HepG2 (cell line): ENCODE data around the gene CHADL. TPM values are rescaled to one million over a fixed set of nuclear protein-coding genes. Genes with fewer than 3 reads are reported as not detected.

Experiments used
- ASH2L ChIP-seq: fragments of 300-600, 200-600 bp; sonication (generic); IDR thresholded peaks from 2 replicates; pipeline ENCODE4 v1.7.0; 2017; ENCODE audit warnings: low read depth, mild to moderate bottlenecking, moderate library complexity, mixed read lengths, low read length; ENCODE audit not compliant: insufficient read length
- DMAP1 ChIP-seq: IDR thresholded peaks from 2 replicates; pipeline ENCODE4 v1.6.1; 2016
- GABPB1 ChIP-seq: IDR thresholded peaks from 2 replicates; pipeline ENCODE4 v1.6.1; 2016; ENCODE audit warnings: mild to moderate bottlenecking, missing genetic modification reagents, moderate library complexity, missing compliant biosample characterization
- GMEB2 ChIP-seq: IDR thresholded peaks from 2 replicates; pipeline ENCODE4 v1.6.1; 2016; ENCODE audit warnings: missing biosample characterization, missing genetic modification reagents, low read depth
- KAT8 ChIP-seq: IDR thresholded peaks from 2 replicates; pipeline ENCODE4 v1.6.1; 2016; ENCODE audit warnings: missing genetic modification reagents, missing compliant biosample characterization
- MAFK ChIP-seq, 2 experiments: IDR thresholded peaks in 1 of 2; conservative IDR thresholded peaks in 1 of 2; 2 replicates each; pipeline ENCODE4 v1.6.1; 2011; ENCODE audit warnings: improper control_type of control experiment in 2 of 2, low read length in 2 of 2
- MBNL3 ChIP-seq: fragments of 250-450 bp; sonication (Bioruptor Pico); conservative IDR thresholded peaks from 2 replicates; pipeline ENCODE4 v1.8.0; 2022; ENCODE audit warnings: mild to moderate bottlenecking, inconsistent platforms
- NCOR1 ChIP-seq: fragments of 200-600 bp; sonication (generic); IDR thresholded peaks from 2 replicates; pipeline ENCODE4 v1.7.0; 2017; ENCODE audit warnings: antibody characterized with exemption, low read length, borderline replicate concordance
- RELA ChIP-seq: sonication (generic); formaldehyde crosslinking; IDR thresholded peaks from 2 replicates; pipeline ENCODE4 v1.4.0; 2020; ENCODE audit warnings: missing genetic modification reagents
- SIN3A ChIP-seq: IDR thresholded peaks from 2 replicates; pipeline ENCODE4 v1.6.1; 2011; ENCODE audit warnings: low read depth, mild to moderate bottlenecking, control low read depth, low read length, borderline replicate concordance
- XBP1 ChIP-seq: sonication (generic); formaldehyde crosslinking; IDR thresholded peaks from 2 replicates; pipeline ENCODE4 v1.5.0; 2020; ENCODE audit warnings: missing genetic modification reagents
- ZBED4 ChIP-seq: sonication (generic); formaldehyde crosslinking; IDR thresholded peaks from 2 replicates; pipeline ENCODE4 v1.4.0; 2020; ENCODE audit warnings: missing genetic modification reagents, borderline replicate concordance
- ZBTB44 ChIP-seq: sonication (generic); formaldehyde crosslinking; IDR thresholded peaks from 2 replicates; pipeline ENCODE4 v1.4.0; 2020; ENCODE audit warnings: missing genetic modification reagents
- ZFP36 ChIP-seq: fragments of 150-350 bp; IDR thresholded peaks from 2 replicates; pipeline ENCODE4 v1.6.1; 2018; ENCODE audit warnings: borderline replicate concordance, low read length, low read depth; ENCODE audit not compliant: partially characterized antibody
- ZNF180 ChIP-seq: sonication (generic); formaldehyde crosslinking; IDR thresholded peaks from 2 replicates; pipeline ENCODE4 v1.4.0; 2020; ENCODE audit warnings: low read depth, missing genetic modification reagents, borderline replicate concordance
- ZNF430 ChIP-seq: sonication (generic); formaldehyde crosslinking; IDR thresholded peaks from 2 replicates; pipeline ENCODE4 v1.9.0; 2021; ENCODE audit warnings: mild to moderate bottlenecking, missing genetic modification reagents
- ZNF44 ChIP-seq: sonication (generic); formaldehyde crosslinking; IDR thresholded peaks from 2 replicates; pipeline ENCODE4 v1.5.1; 2020; ENCODE audit warnings: mild to moderate bottlenecking, missing genetic modification reagents
- ZNF557 ChIP-seq: sonication (generic); formaldehyde crosslinking; IDR thresholded peaks from 2 replicates; pipeline ENCODE4 v1.4.0; 2020; ENCODE audit warnings: missing genetic modification reagents
- polyA plus RNA-seq, 8 experiments: library from polyadenylated mRNA; depleted of rRNA in 3 of 8; stranded (reverse) in 7 of 8; unstranded in 1 of 8; fragments of >200 nt; fragmentation: Illumina TruSeq in 4 of 8; extraction: Trizol in 4 of 8; gene quantifications; 2 replicates each; pipeline versions ENCODE4 v1.2.1 to v1.2.3, GENCODE V29; 2011 to 2016; ENCODE audit warnings: low read depth in 4 of 8, missing spikeins in 1 of 8, mixed read lengths in 1 of 8; ENCODE audit not compliant: insufficient read depth in 1 of 8
- total RNA-seq, 5 experiments: library from RNA; depleted of rRNA; stranded (reverse); fragments of >200 nt; fragmentation: Illumina TruSeq; extraction: Trizol; gene quantifications; 2 replicates each; pipeline ENCODE4 v1.2.3, GENCODE V29; 2016; ENCODE audit warnings: low read depth in 1 of 5
- TF ChIP-seq, protein P1 (sequence below): sonication (generic); formaldehyde crosslinking; IDR thresholded peaks from 2 replicates; pipeline ENCODE4 v1.4.0; 2020; ENCODE audit warnings: mild to moderate bottlenecking, missing genetic modification reagents
- TF ChIP-seq, protein P2 (sequence below): sonication (generic); formaldehyde crosslinking; IDR thresholded peaks from 2 replicates; pipeline ENCODE4 v1.5.0; 2020; ENCODE audit warnings: mild to moderate bottlenecking, missing genetic modification reagents, moderate library complexity

CHADL gene
- total and polyA plus RNA-seq, 2 of the 13 experiments (the other 11 are each of a cell fraction or from before 2014, with no cell fraction given) = 2.8 to 8.1 TPM

DNA sequence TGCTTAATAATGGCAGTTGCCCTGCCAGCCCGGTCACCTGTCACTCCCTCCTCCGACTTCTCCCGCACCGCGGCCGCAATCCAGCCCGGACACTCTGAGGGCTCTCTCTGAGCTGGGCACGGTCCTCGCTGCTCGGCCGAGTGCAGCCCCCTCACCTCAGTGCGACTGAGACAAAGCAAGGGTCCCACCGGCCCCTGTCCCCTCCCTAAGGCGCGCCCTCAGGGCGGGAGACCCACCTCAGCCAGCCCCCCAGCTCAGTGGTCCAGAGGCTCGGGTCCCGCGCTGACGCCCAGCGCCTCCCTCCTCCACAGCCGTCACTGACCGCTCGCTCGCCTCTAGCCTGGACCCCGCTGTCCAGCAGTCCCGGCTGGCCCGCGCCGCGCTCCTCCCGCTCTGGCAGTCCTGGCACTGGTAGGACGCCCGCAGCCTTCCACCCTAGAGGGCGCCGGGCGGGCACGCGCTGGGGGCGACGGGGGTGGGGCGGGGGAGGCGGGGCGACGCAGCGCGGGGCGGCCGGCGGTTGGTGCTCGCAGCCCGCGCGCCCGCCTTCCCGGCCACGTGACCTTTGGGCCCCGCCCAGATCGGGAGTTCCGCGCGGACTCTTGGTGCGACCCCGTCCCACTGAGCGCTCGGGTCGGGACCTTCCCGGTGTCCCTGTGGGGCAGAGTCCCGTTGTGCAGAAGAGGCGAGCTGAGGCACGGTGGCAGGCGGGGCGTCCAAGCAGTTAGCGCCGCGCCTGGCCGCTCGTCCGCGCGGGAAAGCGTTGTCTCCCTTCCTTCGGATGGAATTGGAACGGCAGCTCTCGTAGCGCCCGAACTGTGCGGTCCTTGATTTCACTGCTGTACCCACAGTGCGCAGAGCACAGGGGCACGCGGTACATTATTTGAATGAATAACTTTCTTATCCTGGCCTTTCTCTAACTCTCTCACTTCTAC lies 43.4 kb downstream of the CHADL start (continued):
- TF ChIP-seq, protein P1, sequence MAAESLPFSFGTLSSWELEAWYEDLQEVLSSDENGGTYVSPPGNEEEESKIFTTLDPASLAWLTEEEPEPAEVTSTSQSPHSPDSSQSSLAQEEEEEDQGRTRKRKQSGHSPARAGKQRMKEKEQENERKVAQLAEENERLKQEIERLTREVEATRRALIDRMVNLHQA (CRISPR knock-in tag) = no peak
- TF ChIP-seq MBNL3 (CRISPR knock-in tag) = no peak
- TF ChIP-seq GMEB2 (CRISPR knock-in tag) = no peak
- TF ChIP-seq ZNF557 = no peak
- no peak; the same call in 1 of the 2 replicates for TF ChIP-seq SIN3A
- no peak for TF ChIP-seq DMAP1 (CRISPR knock-in tag)
- peak; percentile 55; the same call in 1 of the 2 replicates for TF ChIP-seq KAT8 (CRISPR knock-in tag)
- peak; percentile 67 for TF ChIP-seq ASH2L
- TF ChIP-seq ZFP36 = no peak
- no peak for TF ChIP-seq XBP1 (CRISPR knock-in tag)
- no peak for TF ChIP-seq MAFK (conservative IDR thresholded peaks at IDR 0.05 in 1 of 2, IDR thresholded peaks at IDR 0.05 in 1 of 2; ENCODE audit: low read length in 2 of 2)
- no peak for TF ChIP-seq ZNF44 (CRISPR knock-in tag)
- TF ChIP-seq, protein P2, sequence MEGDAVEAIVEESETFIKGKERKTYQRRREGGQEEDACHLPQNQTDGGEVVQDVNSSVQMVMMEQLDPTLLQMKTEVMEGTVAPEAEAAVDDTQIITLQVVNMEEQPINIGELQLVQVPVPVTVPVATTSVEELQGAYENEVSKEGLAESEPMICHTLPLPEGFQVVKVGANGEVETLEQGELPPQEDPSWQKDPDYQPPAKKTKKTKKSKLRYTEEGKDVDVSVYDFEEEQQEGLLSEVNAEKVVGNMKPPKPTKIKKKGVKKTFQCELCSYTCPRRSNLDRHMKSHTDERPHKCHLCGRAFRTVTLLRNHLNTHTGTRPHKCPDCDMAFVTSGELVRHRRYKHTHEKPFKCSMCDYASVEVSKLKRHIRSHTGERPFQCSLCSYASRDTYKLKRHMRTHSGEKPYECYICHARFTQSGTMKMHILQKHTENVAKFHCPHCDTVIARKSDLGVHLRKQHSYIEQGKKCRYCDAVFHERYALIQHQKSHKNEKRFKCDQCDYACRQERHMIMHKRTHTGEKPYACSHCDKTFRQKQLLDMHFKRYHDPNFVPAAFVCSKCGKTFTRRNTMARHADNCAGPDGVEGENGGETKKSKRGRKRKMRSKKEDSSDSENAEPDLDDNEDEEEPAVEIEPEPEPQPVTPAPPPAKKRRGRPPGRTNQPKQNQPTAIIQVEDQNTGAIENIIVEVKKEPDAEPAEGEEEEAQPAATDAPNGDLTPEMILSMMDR (CRISPR knock-in tag) = peak; percentile 35; the same call in 1 of the 2 replicates
- TF ChIP-seq RELA = no peak
- TF ChIP-seq ZBED4 (CRISPR knock-in tag) = no peak
- peak; percentile 79; the same call in 1 of the 2 replicates for TF ChIP-seq ZNF430 (CRISPR knock-in tag)
- no peak for TF ChIP-seq ZNF180
- TF ChIP-seq NCOR1 = no peak
- no peak for TF ChIP-seq ZBTB44 (CRISPR knock-in tag)
- peak; percentile 64; the same call in 1 of the 2 replicates for TF ChIP-seq GABPB1
